Measurements from ENCODE around the gene SLN.

- TF ChIP-seq CTCF (IDR thresholded peaks at IDR 0.05) (no peak), POLR2AphosphoS5 (IDR thresholded peaks at IDR 0.05) (no peak), EP300 (IDR thresholded peaks at IDR 0.05) (no peak), POLR2A (IDR thresholded peaks at IDR 0.05) (no peak)
Observed at GRCh38 chr11:107743191-107743590, 31.3 kb upstream of the SLN start.
